ENCODE data around the gene ANXA5.

DNA sequence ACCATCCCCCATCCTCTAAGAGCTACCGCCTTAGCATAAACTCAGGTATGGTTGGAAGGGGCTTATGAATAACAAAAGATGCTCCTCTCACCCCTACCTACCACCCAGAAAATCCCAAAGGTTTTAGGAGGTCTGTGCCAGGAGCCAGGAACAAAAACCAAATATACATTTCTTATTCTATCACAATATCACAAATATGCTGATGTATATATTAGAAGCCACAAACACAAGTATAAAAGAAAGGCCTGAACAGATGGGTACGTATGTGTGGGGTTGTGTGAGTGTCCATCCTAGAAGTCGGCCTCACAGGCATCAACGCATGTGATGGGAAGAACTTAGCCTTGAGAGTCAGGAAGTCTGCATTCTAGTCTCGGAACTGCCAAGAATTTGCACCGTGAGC lies 8.7 kb upstream of the ANXA5 start:
- TF ChIP-seq POLR2AphosphoS5 (IDR thresholded peaks at IDR 0.05; ENCODE audit: low read depth, low read length) (no peak), SIN3A (IDR thresholded peaks at IDR 0.05; ENCODE audit: borderline replicate concordance, insufficient read depth, low read length) (no peak)
- TF ChIP-seq, protein P1, sequence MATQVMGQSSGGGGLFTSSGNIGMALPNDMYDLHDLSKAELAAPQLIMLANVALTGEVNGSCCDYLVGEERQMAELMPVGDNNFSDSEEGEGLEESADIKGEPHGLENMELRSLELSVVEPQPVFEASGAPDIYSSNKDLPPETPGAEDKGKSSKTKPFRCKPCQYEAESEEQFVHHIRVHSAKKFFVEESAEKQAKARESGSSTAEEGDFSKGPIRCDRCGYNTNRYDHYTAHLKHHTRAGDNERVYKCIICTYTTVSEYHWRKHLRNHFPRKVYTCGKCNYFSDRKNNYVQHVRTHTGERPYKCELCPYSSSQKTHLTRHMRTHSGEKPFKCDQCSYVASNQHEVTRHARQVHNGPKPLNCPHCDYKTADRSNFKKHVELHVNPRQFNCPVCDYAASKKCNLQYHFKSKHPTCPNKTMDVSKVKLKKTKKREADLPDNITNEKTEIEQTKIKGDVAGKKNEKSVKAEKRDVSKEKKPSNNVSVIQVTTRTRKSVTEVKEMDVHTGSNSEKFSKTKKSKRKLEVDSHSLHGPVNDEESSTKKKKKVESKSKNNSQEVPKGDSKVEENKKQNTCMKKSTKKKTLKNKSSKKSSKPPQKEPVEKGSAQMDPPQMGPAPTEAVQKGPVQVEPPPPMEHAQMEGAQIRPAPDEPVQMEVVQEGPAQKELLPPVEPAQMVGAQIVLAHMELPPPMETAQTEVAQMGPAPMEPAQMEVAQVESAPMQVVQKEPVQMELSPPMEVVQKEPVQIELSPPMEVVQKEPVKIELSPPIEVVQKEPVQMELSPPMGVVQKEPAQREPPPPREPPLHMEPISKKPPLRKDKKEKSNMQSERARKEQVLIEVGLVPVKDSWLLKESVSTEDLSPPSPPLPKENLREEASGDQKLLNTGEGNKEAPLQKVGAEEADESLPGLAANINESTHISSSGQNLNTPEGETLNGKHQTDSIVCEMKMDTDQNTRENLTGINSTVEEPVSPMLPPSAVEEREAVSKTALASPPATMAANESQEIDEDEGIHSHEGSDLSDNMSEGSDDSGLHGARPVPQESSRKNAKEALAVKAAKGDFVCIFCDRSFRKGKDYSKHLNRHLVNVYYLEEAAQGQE (IDR thresholded peaks at IDR 0.05; ENCODE audit: insufficient read depth in 1 of 2, low read depth in 2 of 2, low read length in 2 of 2), result no peak
